Measurements from ENCODE around the gene PIM2. TPM values are rescaled to one million over a fixed set of nuclear protein-coding genes. Genes with fewer than 3 reads are reported as not detected.
"Not testable (repeated sequence)": the region's sequence is repeated elsewhere in the genome, so short reads cannot be mapped to it uniquely, and the experiment has no call there.

PIM2 gene
- total RNA-seq, 1 experiment from 2014 or later, result 13.4 TPM

- DNase-seq (ENCODE audit: low spot score), result no peak
These were observed 10.2 kb downstream of the PIM2 start for GRCh38 chrX:48908600-48908999.

DNA sequence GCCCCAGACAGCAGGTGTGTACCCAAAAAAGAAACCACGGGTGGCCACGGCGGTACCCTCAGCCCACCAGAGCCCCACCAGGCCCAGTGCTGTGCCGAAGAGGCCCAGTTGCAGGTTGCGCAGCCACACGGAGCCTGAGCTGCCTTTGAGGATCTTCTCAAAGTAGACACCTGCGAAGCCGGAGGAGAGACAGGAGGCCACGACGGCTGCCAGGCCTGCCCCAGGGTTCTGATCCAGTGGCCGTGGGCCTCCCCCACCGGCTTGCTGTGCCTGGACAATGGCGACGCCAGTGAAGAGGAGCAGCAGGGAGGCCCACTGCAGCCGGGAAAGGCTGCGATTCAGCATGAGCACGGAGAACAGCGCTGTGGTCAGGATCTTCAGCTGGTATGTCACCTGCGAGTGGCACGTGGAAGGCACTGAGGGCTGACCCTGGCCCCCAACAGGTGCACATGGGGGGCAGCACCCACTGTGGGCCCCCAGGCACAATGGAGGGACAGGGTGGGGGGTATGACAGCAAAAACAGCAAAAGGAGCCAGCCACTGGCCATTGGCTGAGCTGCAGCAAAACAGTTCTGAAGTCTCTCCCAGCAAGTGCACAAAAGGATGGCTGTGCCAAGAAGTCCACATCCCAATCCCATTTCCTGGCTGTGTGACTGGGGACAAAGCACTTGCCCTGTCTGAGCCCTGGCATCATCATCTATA, 13.6 kb downstream of the PIM2 start:
- no peak for DNase-seq (ENCODE audit: low spot score)

- no peak for DNase-seq (ENCODE audit: low spot score)
These were observed 14.2 kb downstream of the PIM2 start for GRCh38 chrX:48904626-48905025.

GRCh38 chrX:48904180-48904579, 14.6 kb downstream of the PIM2 start:
- no peak for DNase-seq (ENCODE audit: low spot score)

- DNase-seq (ENCODE audit: low spot score), result no peak
These were observed 15.5 kb downstream of the PIM2 start for GRCh38 chrX:48903290-48903689.

GRCh38 chrX:48902776-48903175, 16.0 kb downstream of the PIM2 start:
- no peak for DNase-seq (ENCODE audit: low spot score)

GRCh38 chrX:48902135-48902534, 16.7 kb downstream of the PIM2 start:
- DNase-seq (ENCODE audit: low spot score), result no peak

DNA sequence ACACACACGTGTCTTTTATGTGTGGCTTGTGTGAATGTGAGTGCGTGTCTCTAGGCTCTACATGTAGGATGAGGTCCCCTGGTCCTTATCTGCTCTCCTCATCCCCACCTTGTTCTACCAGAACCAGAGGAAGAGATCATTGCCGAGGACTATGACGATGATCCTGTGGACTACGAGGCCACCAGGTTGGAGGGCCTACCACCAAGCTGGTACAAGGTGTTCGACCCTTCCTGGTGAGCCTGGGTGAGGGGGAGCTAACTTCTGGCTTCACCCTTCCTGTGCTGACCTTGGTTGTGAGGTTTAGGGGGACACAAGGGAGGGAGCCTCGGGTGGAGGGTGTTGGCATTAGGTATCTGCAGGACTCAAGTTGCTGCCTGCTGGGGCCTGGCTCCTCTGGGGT, 17.8 kb downstream of the PIM2 start:
- DNase-seq (ENCODE audit: low spot score), result no peak

GRCh38 chrX:48899078-48899410, 19.8 kb downstream of the PIM2 start:
- DNase-seq (ENCODE audit: low spot score), result no peak

DNA sequence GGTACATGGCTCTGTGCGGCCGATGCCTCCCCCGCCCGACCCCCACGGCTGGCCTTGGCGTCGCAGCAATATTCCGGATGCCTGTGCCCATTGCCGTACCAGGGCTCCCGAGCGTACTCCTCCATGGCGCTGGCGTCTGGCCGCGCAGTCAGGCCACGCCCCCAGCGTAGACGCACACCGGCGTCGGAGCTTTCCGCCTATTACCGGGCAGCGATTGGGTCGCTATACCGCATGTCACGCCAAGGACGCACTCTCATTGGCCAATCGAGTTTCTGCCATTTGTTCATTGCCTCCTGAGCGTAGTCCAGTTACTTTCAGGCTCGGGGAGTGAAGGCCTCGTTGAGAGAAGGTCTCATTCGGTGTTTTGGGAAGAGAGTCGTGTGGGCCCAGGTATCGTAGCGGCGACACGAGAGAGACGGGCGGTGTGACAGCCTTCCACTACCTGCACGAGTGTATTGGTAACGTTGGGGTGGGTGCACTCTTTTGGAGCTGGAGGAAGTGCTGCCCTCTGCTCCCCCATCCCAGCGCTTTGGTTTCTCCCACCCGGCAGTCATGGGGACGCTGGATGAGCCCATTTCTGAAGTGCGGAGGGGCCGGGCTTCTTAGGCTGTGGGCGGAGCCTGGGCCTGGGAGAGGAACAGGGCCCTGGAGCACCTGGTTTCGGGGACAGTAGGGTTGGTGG, 21.1 kb downstream of the PIM2 start, which contains the start of the genes PQBP1 and TIMM17B:
TSS of gene PQBP1 (plus strand) at position 306 of the 682 bp plus-strand sequence. CDS start 580 bp downstream, outside the sequence.
TSS of gene TIMM17B (minus strand) at position 144 of the 682 bp plus-strand sequence. CDS start at position 125, 19 bp downstream.
- DNase-seq (ENCODE audit: low spot score), result peak; percentile 95

DNA sequence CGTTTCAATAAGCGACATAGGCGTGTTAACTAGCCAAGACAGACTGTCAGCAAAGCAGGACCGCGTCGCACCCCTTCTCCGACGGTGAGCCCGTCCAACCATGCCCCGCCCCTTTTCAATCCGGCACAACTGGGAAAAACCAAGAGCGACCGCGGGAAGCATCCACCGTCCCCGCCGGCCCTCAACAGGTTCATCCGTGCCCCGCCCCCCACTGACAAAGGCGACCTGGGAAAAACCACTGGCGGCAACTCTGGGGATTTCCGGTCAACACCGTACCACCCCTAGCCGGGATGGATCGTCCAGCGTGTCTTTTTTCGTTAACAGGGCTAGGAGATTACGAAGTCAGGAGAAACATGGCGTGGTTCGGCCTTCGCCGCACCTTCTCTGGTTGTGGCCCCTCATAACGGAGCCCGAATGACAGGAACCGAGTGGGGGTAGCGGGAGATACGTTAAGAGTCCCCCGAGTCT, 21.6 kb downstream of the PIM2 start:
- peak; percentile 90 for DNase-seq (ENCODE audit: low spot score)

- DNase-seq (ENCODE audit: low spot score), result no peak
These were observed 22.2 kb downstream of the PIM2 start for GRCh38 chrX:48896611-48897011.

- DNase-seq (ENCODE audit: low spot score), result no peak
These were observed 23.9 kb downstream of the PIM2 start for GRCh38 chrX:48894891-48895290.

- no peak for DNase-seq (ENCODE audit: low spot score)
These were observed 25.1 kb downstream of the PIM2 start for GRCh38 chrX:48893556-48894348.

GRCh38 chrX:48892896-48893295, 25.9 kb downstream of the PIM2 start:
- DNase-seq (ENCODE audit: low spot score), result no peak

GRCh38 chrX:48891402-48892288, 27.2 kb downstream of the PIM2 start:
- peak; percentile 84 for DNase-seq (ENCODE audit: low spot score)

- no peak for DNase-seq (ENCODE audit: low spot score)
These were observed 27.9 kb downstream of the PIM2 start for GRCh38 chrX:48890934-48891401.

DNA sequence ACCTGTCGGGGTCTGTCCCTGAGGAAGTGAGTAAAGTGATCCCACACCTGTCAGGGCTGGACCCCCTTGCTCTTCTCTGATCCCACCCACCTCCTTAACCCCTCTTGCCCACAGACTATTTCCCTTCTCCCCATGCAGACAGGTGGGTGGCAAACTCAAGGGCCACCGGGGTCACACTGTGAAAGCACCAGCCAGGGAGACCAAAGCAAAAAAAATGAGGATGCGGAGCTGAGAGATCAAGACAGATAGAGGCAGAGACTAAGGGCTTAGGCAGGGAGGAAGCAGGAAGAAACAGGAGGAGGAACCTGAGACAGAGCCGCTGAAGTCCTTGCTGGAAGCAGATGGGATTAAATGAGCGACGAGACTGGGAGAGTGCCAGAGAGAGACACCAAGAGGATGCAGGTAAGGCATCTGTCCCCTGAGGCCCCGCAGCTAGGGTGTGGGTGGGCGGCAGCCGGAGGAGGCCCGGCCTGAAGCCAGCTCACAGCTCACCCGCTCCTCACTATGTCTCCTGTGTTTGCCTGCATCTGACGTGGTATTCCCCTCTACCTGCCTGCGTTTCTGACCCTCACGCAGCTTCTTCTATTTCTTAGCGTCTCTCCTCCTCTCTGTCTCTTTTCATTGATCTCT, 28.4 kb downstream of the PIM2 start:
- no peak for DNase-seq (ENCODE audit: low spot score)

DNA sequence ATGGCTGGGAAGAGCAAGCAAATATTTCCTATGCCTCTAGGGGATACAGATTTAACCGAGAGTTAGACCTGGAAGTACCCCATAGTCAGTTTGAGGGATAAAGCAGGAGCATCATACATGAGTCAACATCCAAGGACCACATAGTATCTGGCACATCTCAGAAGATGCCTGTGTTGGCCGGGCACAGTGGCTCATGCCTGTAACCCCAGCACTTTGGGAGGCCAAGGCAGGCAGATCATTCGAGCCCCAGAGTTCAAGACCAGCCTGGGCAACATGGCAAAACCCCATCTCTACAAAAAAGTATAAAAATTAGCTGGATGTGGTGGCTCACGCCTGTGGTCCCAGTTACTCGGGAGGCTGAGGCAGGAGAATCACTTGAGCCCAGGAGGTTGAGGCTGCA, 32.2 kb downstream of the PIM2 start:
- DNase-seq (ENCODE audit: low spot score), result not testable (repeated sequence)

DNA sequence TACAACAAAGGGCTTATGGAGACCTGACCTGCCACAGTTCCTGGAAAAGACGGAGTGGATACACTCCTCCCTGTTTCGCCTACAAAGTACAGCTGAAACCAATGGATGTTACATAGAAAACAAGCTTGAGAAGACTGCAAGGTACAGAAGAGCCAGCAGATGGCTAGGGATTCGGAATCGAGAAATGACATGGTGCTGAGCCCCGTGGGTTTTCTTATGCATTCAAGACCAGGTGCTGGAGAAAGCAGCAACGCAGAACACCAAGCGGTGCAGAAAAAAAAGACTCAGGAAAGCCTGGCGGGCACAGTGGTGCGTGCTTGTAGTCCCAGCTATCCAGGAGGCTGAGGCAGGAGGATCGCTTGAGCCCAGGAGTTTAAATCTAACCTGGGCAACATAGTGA, 35.1 kb downstream of the PIM2 start:
- peak; percentile 24 for DNase-seq (ENCODE audit: low spot score)

DNA sequence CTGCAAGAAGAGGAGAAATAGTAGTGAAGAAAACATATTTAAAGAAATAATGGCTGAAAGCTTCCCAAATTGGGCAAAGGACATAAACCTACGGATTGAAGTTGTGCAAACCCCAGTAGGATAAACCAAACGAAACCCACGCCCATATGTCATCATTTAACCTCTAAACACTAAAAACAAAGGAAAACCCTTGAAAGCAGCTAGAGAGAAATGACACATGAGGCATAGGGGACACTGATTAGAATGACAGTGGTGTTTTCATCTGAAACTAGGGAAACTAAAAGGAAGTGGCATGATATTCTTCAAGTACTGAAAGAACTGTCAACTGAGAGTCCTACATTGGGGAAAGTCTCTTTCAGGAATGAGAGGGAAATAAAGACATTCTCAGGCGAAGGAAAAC, 41.9 kb downstream of the PIM2 start:
- not testable (repeated sequence) for DNase-seq (ENCODE audit: low spot score)

All from HT-29 (cell line).